ENCODE data around the gene PPARG.

The PPARG gene

DNA sequence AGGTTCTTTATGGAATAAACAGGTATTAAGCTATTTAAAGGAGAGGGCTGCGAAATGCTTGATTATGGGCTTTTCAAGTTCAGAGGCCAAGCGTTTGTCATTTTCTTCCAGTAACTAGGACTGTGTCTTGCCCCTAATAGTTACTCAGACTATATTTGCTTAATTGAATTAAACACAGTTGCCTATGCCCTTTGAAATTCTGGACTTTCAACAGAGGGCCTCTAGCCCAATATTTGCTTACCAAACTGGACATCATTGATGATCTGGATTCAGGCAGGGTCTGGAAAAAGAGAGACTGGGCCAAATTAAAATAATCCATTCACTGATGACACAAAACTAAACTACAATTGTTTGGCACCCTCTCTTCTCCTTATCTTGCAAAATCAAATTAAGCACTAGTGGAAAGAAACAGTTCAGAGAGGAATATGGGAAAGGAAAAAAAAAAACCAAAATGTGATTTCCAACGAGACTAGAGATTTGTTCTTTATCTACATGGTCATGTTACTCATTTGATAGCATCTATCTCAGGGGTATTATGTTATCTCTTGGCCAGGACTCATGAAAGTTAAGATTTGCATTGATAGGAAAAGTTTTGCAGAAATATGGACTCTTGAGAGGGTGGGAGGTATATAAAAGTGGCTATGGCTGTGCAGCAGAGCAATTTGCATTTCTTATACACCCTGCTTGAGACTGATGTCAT lies 120.3 kb downstream of the PPARG start:
- Mint-ChIP-seq H3K36me3 (ENCODE audit: low read depth) (no peaks in the 10 kb centered on the region), H3K27me3 (ENCODE audit: low read depth) (peaks cover 5% of the 10 kb centered on the region), H3K4me3 (no peak overlapping the region), H3K9me3 (no peaks in the 10 kb centered on the region), H3K4me1 (ENCODE audit: low read depth) (no peaks in the 10 kb centered on the region), H3K27ac (no peak overlapping the region)

DNA sequence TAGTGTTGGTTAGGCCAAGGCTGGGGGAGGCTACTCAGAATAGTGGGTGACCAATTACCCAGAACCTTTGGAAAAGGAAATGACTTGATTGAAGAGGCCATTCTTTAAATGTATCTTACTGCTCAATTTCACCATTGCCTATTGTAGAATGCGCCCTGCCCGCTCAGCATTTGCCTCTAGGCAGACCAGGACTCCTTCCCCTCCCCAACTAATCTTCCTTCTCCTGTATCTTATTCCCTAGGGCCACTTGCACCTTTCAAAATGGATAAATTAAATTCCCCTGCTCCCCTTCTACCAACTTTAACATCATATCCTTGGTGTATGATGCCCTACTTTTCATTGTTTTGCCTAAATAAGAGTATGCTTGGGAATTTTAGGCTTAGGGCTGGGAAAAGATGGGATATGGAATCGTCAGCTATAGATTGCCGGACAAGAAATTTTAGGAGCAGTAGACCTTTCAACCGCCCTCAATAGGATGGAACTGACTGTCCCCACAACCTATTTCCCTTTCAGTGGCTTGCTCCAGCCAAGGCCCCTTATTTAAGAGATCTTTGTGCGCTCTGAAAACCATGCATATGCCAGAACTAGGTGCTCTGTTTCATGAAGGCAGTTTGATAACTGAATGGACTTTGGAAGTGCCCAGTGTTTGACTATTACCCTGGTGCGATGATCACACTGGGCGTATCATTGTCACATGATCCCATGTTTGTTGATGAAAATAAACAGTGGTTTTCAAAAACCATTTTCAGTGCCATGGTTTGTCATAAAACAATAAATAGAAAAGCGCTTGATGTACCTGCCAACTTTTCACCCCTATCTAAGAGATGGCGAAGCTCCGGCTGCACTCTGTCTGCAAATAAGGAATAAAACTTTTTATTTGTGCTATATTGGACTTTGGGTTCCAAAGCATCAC lies 121.1 kb downstream of the PPARG start:
- Mint-ChIP-seq H3K9me3 (no peaks in the 10 kb centered on the region), H3K36me3 (ENCODE audit: low read depth) (no peaks in the 10 kb centered on the region), H3K4me1 (ENCODE audit: low read depth) (peaks cover under 1% of the 10 kb centered on the region), H3K27me3 (ENCODE audit: low read depth) (peaks cover 3% of the 10 kb centered on the region), H3K27ac (no peak overlapping the region), H3K4me3 (no peak overlapping the region)

DNA sequence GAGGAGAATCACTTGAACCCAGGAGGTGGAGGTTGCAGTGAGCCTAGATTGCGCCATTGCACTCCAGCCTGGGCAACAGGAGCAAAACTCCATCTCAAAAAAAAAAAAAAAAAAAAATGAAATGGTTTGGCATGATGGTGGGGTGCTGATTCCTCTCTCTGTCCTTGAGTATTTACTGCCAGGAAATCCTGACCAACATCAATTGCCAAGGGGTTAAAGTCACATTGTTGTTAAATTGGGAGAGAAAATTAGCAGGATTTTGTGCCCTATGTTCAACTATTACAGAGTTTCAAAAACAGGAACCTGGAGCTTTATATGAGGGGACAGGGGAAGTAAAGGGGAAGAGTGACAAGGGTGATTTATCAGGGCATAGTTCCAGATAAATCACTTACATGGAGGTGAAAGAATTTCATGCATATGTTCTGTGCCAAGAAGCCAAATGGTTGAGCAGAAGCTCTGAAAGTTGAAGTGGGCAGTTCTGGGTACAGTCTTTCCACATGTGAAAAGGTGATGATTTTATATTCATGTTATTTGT lies 124.9 kb downstream of the PPARG start:
- no peaks in the 10 kb centered on the region for H3K9me3 Mint-ChIP-seq
- no peaks in the 10 kb centered on the region for H3K36me3 Mint-ChIP-seq (ENCODE audit: low read depth)
- no peak overlapping the region for H3K27ac Mint-ChIP-seq
- H3K27me3 Mint-ChIP-seq (ENCODE audit: low read depth), result peaks cover 3% of the 10 kb centered on the region
- peaks cover 6% of the 10 kb centered on the region for H3K4me1 Mint-ChIP-seq (ENCODE audit: low read depth)
- H3K4me3 Mint-ChIP-seq, result no peak overlapping the region

DNA sequence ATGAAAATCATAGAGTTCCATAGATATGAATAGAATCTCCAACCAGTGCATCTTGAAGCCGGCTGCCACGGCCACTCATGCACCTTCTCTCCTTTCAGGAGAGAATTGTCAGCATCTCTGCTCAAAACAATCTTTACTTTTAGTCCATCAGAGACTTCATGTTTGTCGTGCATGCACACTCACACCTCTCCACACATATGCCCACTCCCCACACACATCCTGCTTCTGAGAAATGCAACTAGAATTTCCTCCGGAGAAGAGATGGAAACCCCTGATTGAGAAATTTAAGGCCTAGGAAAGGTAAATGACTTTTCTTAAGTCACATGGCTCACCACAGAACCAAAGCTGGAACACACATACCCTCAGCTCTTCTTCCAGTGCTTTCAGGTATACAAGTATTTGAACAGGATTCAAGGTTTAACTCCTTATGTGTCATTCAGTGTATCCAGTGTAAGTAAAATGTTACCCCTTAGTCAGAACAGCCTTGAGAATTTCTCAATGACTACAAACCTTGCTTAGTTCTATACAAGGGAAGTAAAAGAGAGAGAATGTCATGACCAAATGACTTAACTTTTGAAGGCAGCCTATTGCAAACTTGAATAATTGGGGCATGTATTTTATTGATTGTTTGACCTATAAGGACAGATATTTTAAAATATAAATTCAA lies 126.3 kb downstream of the PPARG start:
- no peaks in the 10 kb centered on the region for H3K36me3 Mint-ChIP-seq (ENCODE audit: low read depth)
- no peaks in the 10 kb centered on the region for H3K9me3 Mint-ChIP-seq
- peaks cover 3% of the 10 kb centered on the region for H3K27me3 Mint-ChIP-seq (ENCODE audit: low read depth)
- H3K27ac Mint-ChIP-seq, result no peak overlapping the region
- no peak overlapping the region for H3K4me3 Mint-ChIP-seq
- H3K4me1 Mint-ChIP-seq (ENCODE audit: low read depth), result peaks cover 6% of the 10 kb centered on the region

DNA sequence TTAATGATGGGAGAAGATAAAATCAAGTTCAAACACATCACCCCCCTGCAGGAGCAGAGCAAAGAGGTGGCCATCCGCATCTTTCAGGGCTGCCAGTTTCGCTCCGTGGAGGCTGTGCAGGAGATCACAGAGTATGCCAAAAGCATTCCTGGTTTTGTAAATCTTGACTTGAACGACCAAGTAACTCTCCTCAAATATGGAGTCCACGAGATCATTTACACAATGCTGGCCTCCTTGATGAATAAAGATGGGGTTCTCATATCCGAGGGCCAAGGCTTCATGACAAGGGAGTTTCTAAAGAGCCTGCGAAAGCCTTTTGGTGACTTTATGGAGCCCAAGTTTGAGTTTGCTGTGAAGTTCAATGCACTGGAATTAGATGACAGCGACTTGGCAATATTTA lies 127.9 kb downstream of the PPARG start:
- H3K4me3 Mint-ChIP-seq, result no peak overlapping the region
- H3K36me3 Mint-ChIP-seq (ENCODE audit: low read depth), result no peaks in the 10 kb centered on the region
- no peak overlapping the region for H3K27ac Mint-ChIP-seq
- no peaks in the 10 kb centered on the region for H3K9me3 Mint-ChIP-seq
- peaks cover 3% of the 10 kb centered on the region for H3K27me3 Mint-ChIP-seq (ENCODE audit: low read depth)
- H3K4me1 Mint-ChIP-seq (ENCODE audit: low read depth), result peaks cover 6% of the 10 kb centered on the region

DNA sequence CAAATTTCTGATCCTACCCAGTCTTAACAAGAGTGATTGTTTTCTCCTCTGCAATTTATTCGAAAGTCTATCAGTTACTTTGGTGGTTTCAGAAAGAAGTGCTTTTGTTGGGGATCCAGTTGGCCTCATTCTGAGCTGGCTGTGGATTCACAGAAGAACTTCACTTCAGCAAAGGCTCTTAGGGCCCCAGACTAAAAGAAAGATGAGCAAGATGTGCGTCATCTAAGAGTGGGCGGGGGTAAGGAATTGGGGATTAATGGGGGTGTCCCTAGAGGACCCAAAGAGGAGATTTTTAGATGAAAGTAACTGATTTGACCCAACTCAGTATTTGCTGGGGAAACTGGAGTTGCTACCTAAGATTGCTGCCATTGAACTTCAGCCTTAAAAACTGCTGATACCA lies 131.5 kb downstream of the PPARG start:
- Mint-ChIP-seq H3K27ac (no peak overlapping the region), H3K4me1 (ENCODE audit: low read depth) (peaks cover under 1% of the 10 kb centered on the region), H3K4me3 (no peak overlapping the region), H3K9me3 (no peaks in the 10 kb centered on the region), H3K27me3 (ENCODE audit: low read depth) (no peaks in the 10 kb centered on the region), H3K36me3 (ENCODE audit: low read depth) (no peaks in the 10 kb centered on the region)

DNA sequence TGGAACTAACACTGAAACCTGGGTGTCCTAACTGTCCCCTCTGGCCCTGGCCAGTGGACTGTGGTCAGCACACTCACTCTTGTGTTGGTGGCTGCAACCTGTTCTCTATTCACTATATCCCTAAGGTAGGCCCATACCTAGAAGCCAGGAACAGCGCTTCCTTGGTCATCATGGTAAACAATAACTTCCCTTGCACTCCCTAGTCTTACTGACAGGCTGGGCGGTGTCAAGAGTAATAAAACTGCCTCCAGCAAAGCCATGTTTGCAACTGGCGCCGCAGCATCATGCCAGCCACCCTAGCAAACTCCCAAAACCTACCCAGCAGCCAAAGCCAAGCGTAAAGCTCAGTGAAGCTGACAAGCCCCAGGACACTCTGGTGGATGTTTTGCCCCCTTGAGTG lies 132.3 kb downstream of the PPARG start:
- Mint-ChIP-seq H3K27ac (no peak overlapping the region), H3K9me3 (no peaks in the 10 kb centered on the region), H3K27me3 (ENCODE audit: low read depth) (peaks cover 3% of the 10 kb centered on the region), H3K36me3 (ENCODE audit: low read depth) (no peaks in the 10 kb centered on the region), H3K4me1 (ENCODE audit: low read depth) (no peaks in the 10 kb centered on the region), H3K4me3 (no peak overlapping the region)

DNA sequence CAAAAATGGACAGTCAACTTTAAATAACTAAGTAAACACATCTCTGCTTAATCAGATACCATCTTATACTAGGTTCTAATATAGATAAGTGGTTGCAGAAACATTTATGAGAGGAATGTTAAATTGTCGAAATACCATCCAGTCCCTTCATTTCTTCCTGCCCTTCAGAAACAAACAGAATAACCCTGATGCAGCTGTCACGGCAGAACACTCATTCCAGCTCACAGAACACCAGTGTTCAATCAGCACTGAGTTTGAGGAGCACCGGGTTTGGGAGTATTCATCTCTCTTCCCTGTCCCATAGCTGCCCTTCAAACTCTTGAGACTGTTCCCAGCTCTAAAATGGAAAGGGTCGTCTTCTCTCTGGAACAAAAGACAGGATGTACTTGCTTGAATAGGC lies 134.3 kb downstream of the PPARG start:
- H3K27ac Mint-ChIP-seq, result no peak overlapping the region
- no peaks in the 10 kb centered on the region for H3K4me1 Mint-ChIP-seq (ENCODE audit: low read depth)
- H3K4me3 Mint-ChIP-seq, result no peak overlapping the region
- peaks cover 11% of the 10 kb centered on the region for H3K27me3 Mint-ChIP-seq (ENCODE audit: low read depth)
- no peaks in the 10 kb centered on the region for H3K9me3 Mint-ChIP-seq
- no peaks in the 10 kb centered on the region for H3K36me3 Mint-ChIP-seq (ENCODE audit: low read depth)

DNA sequence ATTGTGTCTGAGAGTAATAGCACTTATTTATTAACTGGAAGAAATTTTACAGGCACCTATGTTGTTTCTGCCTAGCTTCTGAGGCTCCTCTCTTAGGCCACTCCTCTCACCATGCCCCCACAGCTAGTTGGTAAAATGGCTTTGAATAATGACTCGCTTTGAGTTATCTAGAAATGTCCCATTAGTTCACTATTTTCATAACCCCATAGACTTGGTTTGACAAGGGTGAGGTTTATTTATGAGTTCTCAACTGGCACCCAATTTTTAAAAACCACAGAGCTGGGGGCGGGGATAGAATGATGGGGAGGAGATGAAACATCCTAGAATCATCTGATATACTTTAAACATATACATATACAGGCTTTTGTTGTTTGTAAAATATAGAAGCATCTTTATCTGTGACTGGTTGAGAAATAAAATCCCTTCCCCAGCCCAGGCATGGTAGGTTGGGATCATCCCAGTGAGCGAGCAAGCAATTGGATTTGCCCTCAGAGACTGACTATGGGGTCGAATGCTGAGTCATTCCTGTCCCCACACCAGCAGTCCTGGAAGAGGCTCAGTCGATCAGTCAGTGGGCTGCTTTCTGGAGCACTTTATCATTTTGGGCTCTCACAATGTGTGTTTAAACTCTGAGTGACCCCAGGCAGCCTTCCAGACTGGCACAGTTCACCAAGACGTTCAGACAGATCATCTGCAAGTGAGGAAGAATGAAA lies 135.2 kb downstream of the PPARG start:
- Mint-ChIP-seq H3K27me3 (ENCODE audit: low read depth) (peaks cover 11% of the 10 kb centered on the region), H3K27ac (no peak overlapping the region), H3K4me1 (ENCODE audit: low read depth) (no peaks in the 10 kb centered on the region), H3K36me3 (ENCODE audit: low read depth) (no peaks in the 10 kb centered on the region), H3K9me3 (no peaks in the 10 kb centered on the region), H3K4me3 (no peak overlapping the region)

DNA sequence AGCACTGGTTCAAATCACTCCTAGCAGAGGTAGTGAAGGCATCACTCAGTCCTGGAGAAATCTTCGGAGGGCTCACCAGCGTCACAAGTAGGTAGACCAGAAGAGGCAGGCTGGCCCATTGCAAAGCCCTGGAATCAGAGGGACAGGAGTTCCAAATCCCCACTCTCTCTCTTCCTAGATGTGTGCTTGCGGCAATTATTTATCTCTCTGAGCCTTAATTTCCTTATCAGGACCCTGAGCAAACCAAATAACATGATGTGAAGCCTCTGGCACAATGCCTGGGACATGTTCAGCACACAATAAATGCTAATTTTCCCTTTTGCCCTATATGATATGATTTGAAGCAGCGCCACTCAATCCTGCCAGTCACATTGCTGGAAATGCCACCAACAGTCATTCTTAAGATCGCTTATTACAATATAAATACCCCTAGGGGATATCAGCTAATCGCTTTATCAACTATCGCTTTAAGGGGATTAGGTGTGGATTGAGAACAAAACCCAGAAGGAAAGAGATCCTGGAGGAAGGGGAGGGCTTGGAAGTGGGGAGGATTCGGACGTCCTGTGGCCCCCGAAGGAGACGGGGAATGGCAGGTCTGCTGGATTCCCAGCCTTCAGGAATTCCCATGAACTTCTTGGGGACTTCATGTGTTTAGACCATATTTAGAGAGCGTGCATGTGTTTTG lies 135.9 kb downstream of the PPARG start:
- H3K4me3 Mint-ChIP-seq, result no peak overlapping the region
- H3K9me3 Mint-ChIP-seq, result no peaks in the 10 kb centered on the region
- H3K4me1 Mint-ChIP-seq (ENCODE audit: low read depth), result no peaks in the 10 kb centered on the region
- H3K27ac Mint-ChIP-seq, result no peak overlapping the region
- H3K36me3 Mint-ChIP-seq (ENCODE audit: low read depth), result no peaks in the 10 kb centered on the region
- peaks cover 11% of the 10 kb centered on the region for H3K27me3 Mint-ChIP-seq (ENCODE audit: low read depth)

DNA sequence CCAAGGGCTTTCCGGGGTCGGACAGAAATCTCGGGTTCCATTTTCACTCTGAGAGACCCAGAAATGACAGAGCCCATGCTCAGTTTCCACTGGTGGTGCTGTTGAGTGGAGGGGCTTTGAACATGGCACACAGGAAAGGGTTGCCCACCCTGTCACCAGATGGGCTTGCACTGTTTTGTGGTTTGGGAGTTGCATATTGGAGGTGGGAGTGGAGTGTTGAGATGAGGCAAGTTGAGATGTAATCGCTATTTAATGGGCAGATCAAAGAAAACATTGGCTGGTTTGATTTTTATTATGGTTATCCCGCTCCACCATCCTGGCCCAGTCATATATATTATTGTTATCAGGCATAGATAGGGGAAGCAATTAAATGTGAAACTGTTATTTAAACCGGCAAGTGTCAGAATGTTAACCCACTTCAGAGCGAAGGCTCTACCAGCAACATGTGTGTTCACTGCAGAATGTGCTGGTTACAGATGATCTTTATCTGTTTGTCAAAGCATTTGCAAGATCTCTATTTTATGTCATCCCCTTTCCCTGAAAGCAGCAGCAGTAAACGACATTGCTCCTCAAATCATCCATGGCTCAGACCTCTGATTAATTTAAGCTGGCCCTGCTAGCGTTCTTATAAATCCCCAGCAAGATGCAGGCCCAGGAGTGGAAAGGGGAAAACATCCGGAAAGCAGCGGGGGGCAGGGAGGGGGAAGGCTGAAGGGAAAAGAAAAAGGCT lies 137.1 kb downstream of the PPARG start:
- Mint-ChIP-seq H3K27ac (no peak overlapping the region), H3K9me3 (no peaks in the 10 kb centered on the region), H3K4me1 (ENCODE audit: low read depth) (no peaks in the 10 kb centered on the region), H3K36me3 (ENCODE audit: low read depth) (no peaks in the 10 kb centered on the region), H3K27me3 (ENCODE audit: low read depth) (peaks cover 17% of the 10 kb centered on the region), H3K4me3 (no peak overlapping the region)

DNA sequence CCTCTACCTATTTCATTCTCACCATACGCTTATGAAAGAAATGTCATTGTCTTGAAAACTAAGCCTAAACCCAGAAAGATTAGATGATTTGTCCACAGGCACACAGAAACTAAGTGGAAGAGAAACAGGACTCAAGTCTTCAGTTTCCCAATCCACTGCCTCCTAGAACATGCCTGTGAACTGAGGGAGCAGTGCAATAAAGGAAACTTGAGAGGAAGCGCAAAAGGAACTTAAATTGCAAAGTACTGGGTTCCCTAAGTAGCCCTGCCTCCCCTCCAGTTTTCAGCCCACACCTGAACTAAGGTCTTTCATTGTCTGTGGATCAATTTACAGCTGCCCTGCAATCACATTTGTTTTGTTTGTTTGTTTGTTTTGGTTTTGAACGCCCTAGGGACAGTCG lies 138.7 kb downstream of the PPARG start:
- Mint-ChIP-seq H3K36me3 (ENCODE audit: low read depth) (no peaks in the 10 kb centered on the region), H3K27ac (no peak overlapping the region), H3K4me1 (ENCODE audit: low read depth) (no peaks in the 10 kb centered on the region), H3K4me3 (no peak overlapping the region), H3K27me3 (ENCODE audit: low read depth) (peaks cover 17% of the 10 kb centered on the region), H3K9me3 (no peaks in the 10 kb centered on the region)

DNA sequence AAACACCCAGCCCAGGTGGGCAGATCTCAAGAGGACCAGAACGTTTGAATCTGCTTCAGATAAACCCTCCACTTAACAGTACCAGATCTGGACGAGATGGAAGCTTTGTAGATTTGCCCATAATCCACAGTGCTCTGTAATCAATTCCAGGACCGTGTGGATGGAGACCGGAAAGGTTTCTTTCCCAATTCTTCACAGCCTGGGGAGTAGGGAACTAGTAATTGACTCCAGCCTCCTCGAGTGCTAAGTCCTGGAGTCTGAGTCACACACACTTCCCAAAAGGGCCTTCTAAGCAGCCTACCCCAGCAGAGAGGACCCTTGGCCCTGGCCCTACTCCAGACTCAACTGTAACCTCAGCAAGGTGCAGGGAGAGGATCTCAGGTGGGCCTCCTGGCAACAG lies 139.3 kb downstream of the PPARG start:
- H3K9me3 Mint-ChIP-seq, result no peaks in the 10 kb centered on the region
- no peaks in the 10 kb centered on the region for H3K4me1 Mint-ChIP-seq (ENCODE audit: low read depth)
- H3K27me3 Mint-ChIP-seq (ENCODE audit: low read depth), result peaks cover 21% of the 10 kb centered on the region
- no peaks in the 10 kb centered on the region for H3K36me3 Mint-ChIP-seq (ENCODE audit: low read depth)
- H3K27ac Mint-ChIP-seq, result no peak overlapping the region
- H3K4me3 Mint-ChIP-seq, result no peak overlapping the region

All from T-helper 1 cell treated with Interleukin-12 subunit alpha and Interleukin-12 subunit beta and Interleukin-4 antibody, amounts not matched to agents 30 μg/mL and 1 μg/mL, for 36 hours (primary cell).